Hepatocyte (in vitro differentiated cells): ENCODE measurements around the gene CPSF4. TPM values are rescaled to one million over a fixed set of nuclear protein-coding genes. Genes with fewer than 3 reads are reported as not detected.

ENCODE experiments used
- DNase-seq: peaks from one replicate; pipeline ENCODE4 v3.0.0-alpha.2; 2016; ENCODE audit warnings: low spot score
- H2AFZ ChIP-seq: fragments of 200-600 bp; sonication (generic); 2 replicates; pipeline ENCODE4 v1.6.0; 2016; ENCODE audit warnings: antibody characterized with exemption, mild to moderate bottlenecking
- H3K27ac ChIP-seq: fragments of 200-600 bp; sonication (generic); 2 replicates; pipeline ENCODE4 v1.5.1; 2016; ENCODE audit warnings: mild to moderate bottlenecking
- H3K27me3 ChIP-seq: fragments of 200-600 bp; sonication (generic); 2 replicates; pipeline ENCODE4 v1.6.1; 2016
- H3K36me3 ChIP-seq: fragments of 200-600 bp; sonication (generic); replicated peaks from 2 replicates; pipeline ENCODE4 v1.5.1; 2016; ENCODE audit warnings: low read depth; ENCODE audit not compliant: insufficient read depth
- H3K4me1 ChIP-seq: fragments of 200-600 bp; sonication (generic); 2 replicates; pipeline ENCODE4 v1.5.1; 2016; ENCODE audit warnings: mild to moderate bottlenecking, moderate library complexity; ENCODE audit not compliant: insufficient read depth
- H3K4me2 ChIP-seq: fragments of 200-600 bp; sonication (generic); 2 replicates; pipeline ENCODE4 v1.6.0; 2016
- H3K4me3 ChIP-seq: fragments of 200-600 bp; sonication (generic); 2 replicates; pipeline ENCODE4 v1.5.1; 2016; ENCODE audit warnings: mild to moderate bottlenecking
- H3K79me2 ChIP-seq: fragments of 200-600 bp; sonication (generic); 2 replicates; pipeline ENCODE4 v1.6.0; 2017; ENCODE audit warnings: mild to moderate bottlenecking
- H3K9me2 ChIP-seq: fragments of 200-600 bp; sonication (generic); replicated peaks from 2 replicates; pipeline ENCODE4 v1.6.0; 2017; ENCODE audit warnings: mild to moderate bottlenecking; ENCODE audit not compliant: insufficient read depth
- H3K9me3 ChIP-seq: fragments of 200-600 bp; sonication (generic); 2 replicates; pipeline ENCODE4 v1.5.1; 2016; ENCODE audit warnings: low read depth, mild to moderate bottlenecking
- H4K20me1 ChIP-seq: fragments of 200-600 bp; sonication (generic); 2 replicates; pipeline ENCODE4 v1.6.0; 2016; ENCODE audit warnings: mild to moderate bottlenecking; ENCODE audit not compliant: insufficient read depth, poor library complexity, severe bottlenecking
- CTCF ChIP-seq: fragments of 200-600 bp; sonication (generic); IDR thresholded peaks from 2 replicates; pipeline ENCODE4 v1.5.1; 2016; ENCODE audit warnings: antibody characterized with exemption, mild to moderate bottlenecking; ENCODE audit not compliant: poor library complexity
- EZH2 ChIP-seq: fragments of 200-600 bp; sonication (generic); IDR thresholded peaks from 2 replicates; pipeline ENCODE4 v1.6.1; 2016; ENCODE audit warnings: antibody characterized with exemption, mild to moderate bottlenecking, borderline replicate concordance
- EZH2phosphoT487 ChIP-seq: fragments of 200-600 bp; sonication (generic); IDR thresholded peaks from one replicate; pipeline ENCODE4 v1.6.1; 2018; ENCODE audit warnings: antibody characterized with exemption, mild to moderate bottlenecking, low read depth, moderate library complexity; ENCODE audit not compliant: unreplicated experiment, severe bottlenecking
- WGBS: methylation state at CpG from one replicate; pipeline ENCODE4 v1.1.6; 2016; ENCODE audit warnings: low lambda C conversion rate; ENCODE audit errors: missing lambda C conversion rate; 5-methylcytosine and 5-hydroxymethylcytosine counted together
- polyA plus RNA-seq: library from polyadenylated mRNA; unstranded; fragments of >200 nt; fragmentation: Nextera tagmentation; extraction: Ambion mirVana; gene quantifications from 2 replicates; pipeline ENCODE4 v1.2.1, GENCODE V29; 2016
- total RNA-seq: library from RNA; depleted of rRNA; stranded (reverse); fragments of >200 nt; gene quantifications from 2 replicates; pipeline ENCODE4 v1.2.3, GENCODE V29; 2014

CPSF4 gene
- total and polyA plus RNA-seq, 2 experiments from 2014 or later = 35.1 to 37.6 TPM

GRCh38 chr7:99408379-99409191 is 30.2 kb upstream of the CPSF4 start, which contains the start of the genes BUD31 and PDAP1:
Gene BUD31 (plus strand): TSS chr7:99408969. CDS start chr7:99411093, 2,124 bp downstream.
Gene PDAP1 (minus strand): TSS chr7:99408597. CDS start chr7:99408548, 49 bp downstream.
- DNase-seq = peak; percentile 94
- H3K9me2 ChIP-seq = no peaks in the 10 kb centered on the region
- peaks cover 23% of the 10 kb centered on the region for H3K4me1 ChIP-seq
- peak within 1 kb of the TSS; percentile 72 for H2AFZ ChIP-seq
- H3K9me3 ChIP-seq = no peaks in the 10 kb centered on the region
- no peak for TF ChIP-seq EZH2phosphoT487
- TF ChIP-seq EZH2 = no peak
- TF ChIP-seq CTCF = no peak
- H3K36me3 ChIP-seq = no peaks in the 10 kb centered on the region
- peaks cover 31% of the 10 kb centered on the region for H4K20me1 ChIP-seq
- under 1% methylated on average over 68 of the region's 72 CpGs for WGBS
- H3K79me2 ChIP-seq = peaks cover 83% of the 10 kb centered on the region
- peak within 1 kb of the TSS; percentile 87 for H3K4me2 ChIP-seq
- no peaks in the 10 kb centered on the region for H3K27me3 ChIP-seq
- peak within 1 kb of the TSS; percentile 95 for H3K27ac ChIP-seq
- peak within 1 kb of the TSS; percentile 57 for H3K4me3 ChIP-seq

- no peak for DNase-seq
- TF ChIP-seq EZH2 (no peak), EZH2phosphoT487 (no peak), CTCF (no peak)
- Histone ChIP-seq H3K27ac (peak overlapping the region; percentile 95), H3K36me3 (peaks cover under 1% of the 10 kb centered on the region), H4K20me1 (peaks cover 27% of the 10 kb centered on the region), H3K27me3 (no peaks in the 10 kb centered on the region), H2AFZ (peak overlapping the region; percentile 26), H3K4me1 (peaks cover 23% of the 10 kb centered on the region), H3K9me3 (no peaks in the 10 kb centered on the region), H3K9me2 (no peaks in the 10 kb centered on the region), H3K4me2 (peak overlapping the region; percentile 87), H3K4me3 (peak overlapping the region; percentile 39), H3K79me2 (peaks cover 86% of the 10 kb centered on the region)
- WGBS = under 1% methylated on average over 18 of the region's 18 CpGs
Observed at GRCh38 chr7:99409192-99409572, 29.6 kb upstream of the CPSF4 start.

GRCh38 chr7:99409806-99410205 is 28.9 kb upstream of the CPSF4 start:
- Histone ChIP-seq H2AFZ (no peak overlapping the region), H4K20me1 (peaks cover 27% of the 10 kb centered on the region), H3K27me3 (no peaks in the 10 kb centered on the region), H3K4me3 (peak overlapping the region; percentile 39), H3K9me3 (no peaks in the 10 kb centered on the region), H3K4me1 (peaks cover 23% of the 10 kb centered on the region), H3K36me3 (peaks cover 3% of the 10 kb centered on the region), H3K4me2 (peak overlapping the region; percentile 87), H3K79me2 (peaks cover 87% of the 10 kb centered on the region), H3K9me2 (no peaks in the 10 kb centered on the region), H3K27ac (peak overlapping the region; percentile 95)
- TF ChIP-seq CTCF (no peak), EZH2phosphoT487 (no peak), EZH2 (no peak)
- WGBS = 61% methylated on average over 3 of the region's 3 CpGs
- DNase-seq = no peak
